Common myeloid progenitor, CD34-positive (primary cell): Measurements from ENCODE around the gene PPP2R2B.
A peak's percentile ranks its signal among the peaks of the same experiment; 100 is the strongest.

Experiments
- CTCF ChIA-PET: fragments of 350-600 bp; sonication (Branson Sonifier 250); formaldehyde crosslinking; loops from one replicate; lab custom pipeline; 2021; ENCODE audit warnings: antibody characterized with exemption; lab: Charles Lee
- POLR2A ChIA-PET: fragments of 350-600 bp; sonication (Branson Sonifier 250); formaldehyde crosslinking; loops from one replicate; lab custom pipeline; 2021; ENCODE audit warnings: antibody characterized with exemption; lab: Charles Lee
- DNase-seq, 3 donors: peaks; one replicate each; pipeline versions ENCODE4 v3.0.0 to v3.0.0-alpha.2; 2013
- H3K27ac ChIP-seq, 2 experiments: 1 replicate in 1 of 2; 2 replicates in 1 of 2; pipeline ENCODE4 v1.7.0; 2013; ENCODE audit warnings: inconsistent platforms in 2 of 2, low read length in 2 of 2, mild to moderate bottlenecking in 2 of 2, low read depth in 1 of 2, moderate library complexity in 1 of 2; ENCODE audit not compliant: severe bottlenecking in 2 of 2, insufficient read depth in 1 of 2, poor library complexity in 1 of 2
- H3K27me3 ChIP-seq, 5 experiments: replicated peaks in 2 of 5; 1 replicate in 3 of 5; 2 replicates in 2 of 5; pipeline versions ENCODE4 v1.6.1 to v1.7.0; 2013; ENCODE audit warnings: low read length in 4 of 5, mild to moderate bottlenecking in 2 of 5, moderate library complexity in 2 of 5, inconsistent platforms in 1 of 5; ENCODE audit not compliant: insufficient read depth in 5 of 5, control insufficient read depth in 4 of 5
- H3K36me3 ChIP-seq, 4 experiments: 1 replicate in 2 of 4; 2 replicates in 2 of 4; pipeline versions ENCODE4 v1.6.1 to v1.7.0; 2013; ENCODE audit warnings: low read length in 3 of 4, control low read depth in 1 of 4, mild to moderate bottlenecking in 1 of 4; ENCODE audit not compliant: control insufficient read depth in 4 of 4, insufficient read depth in 4 of 4
- H3K4me1 ChIP-seq, 4 experiments: 1 replicate in 3 of 4; 2 replicates in 1 of 4; pipeline versions ENCODE4 v1.6.1 to v1.7.1; 2013; ENCODE audit warnings: low read length in 3 of 4, mild to moderate bottlenecking in 3 of 4, control low read depth in 1 of 4, inconsistent platforms in 1 of 4, moderate library complexity in 1 of 4; ENCODE audit not compliant: control insufficient read depth in 4 of 4, insufficient read depth in 4 of 4; ENCODE audit errors: control extremely low read depth in 1 of 4
- H3K4me3 ChIP-seq, 7 experiments: 1 replicate in 4 of 7; 2 replicates in 3 of 7; pipeline versions ENCODE4 v1.5.1 to v1.7.0; 2013; ENCODE audit warnings: mild to moderate bottlenecking in 7 of 7, low read length in 6 of 7, moderate library complexity in 6 of 7, inconsistent platforms in 2 of 7, low read depth in 2 of 7, control low read depth in 1 of 7; ENCODE audit not compliant: insufficient read depth in 4 of 7, control insufficient read depth in 1 of 7; ENCODE audit errors: extremely low read depth in 1 of 7
- H3K9me3 ChIP-seq, 5 experiments: 1 replicate in 4 of 5; 2 replicates in 1 of 5; pipeline versions ENCODE4 v1.6.1 to v1.7.1; 2013; ENCODE audit warnings: low read length in 4 of 5, mild to moderate bottlenecking in 2 of 5, inconsistent platforms in 1 of 5, low read depth in 1 of 5, moderate library complexity in 1 of 5; ENCODE audit not compliant: control insufficient read depth in 4 of 5, insufficient read depth in 2 of 5; ENCODE audit errors: control extremely low read depth in 1 of 5
- WGBS: methylation state at CpG from one replicate; pipeline ENCODE4 v1.1.5; 2013; ENCODE audit not compliant: insufficient coverage; 5-methylcytosine and 5-hydroxymethylcytosine counted together

The PPP2R2B gene

GRCh38 chr5:146758938-146759337 lies 119.6 kb downstream of the PPP2R2B start:
- no peak overlapping the region for H3K4me3 ChIP-seq
- DNase-seq: no peak

GRCh38 chr5:146758076-146758475 lies 120.5 kb downstream of the PPP2R2B start:
- POLR2A ChIA-PET: no interaction called here
- H3K4me3 ChIP-seq: no peak overlapping the region
- WGBS: no CpG with 5 or more reads among the region's 1 CpG
- H3K4me1 ChIP-seq: peaks cover 0 to 19% (median 12%) of the 10 kb centered on the region in 4 experiments
- DNase-seq: no peak
- H3K9me3 ChIP-seq: no peaks in the 10 kb centered on the region
- CTCF ChIA-PET: interaction anchor here (0.8 to 1.2 kb wide), 3 partner anchors 10 to 25 kb away, joined by 3 read pairs; no protein-coding TSS in a partner anchor
- H3K27ac ChIP-seq: no peak overlapping the region
- no peaks in the 10 kb centered on the region for H3K27me3 ChIP-seq
- H3K36me3 ChIP-seq: no peaks in the 10 kb centered on the region

More at GRCh38 chr5:146758938-146759337, 119.6 kb downstream of the PPP2R2B start:
- peaks cover 0 to 10% (median 4%) of the 10 kb centered on the region in 4 experiments for H3K4me1 ChIP-seq
- H3K9me3 ChIP-seq: no peaks in the 10 kb centered on the region
- H3K27ac ChIP-seq: no peak overlapping the region
- CTCF ChIA-PET: interaction anchor here (0.6 to 1.0 kb wide), 2 partner anchors 23 to 174 kb away, joined by 3 read pairs; no protein-coding TSS in a partner anchor
- H3K36me3 ChIP-seq: no peaks in the 10 kb centered on the region
- H3K27me3 ChIP-seq: no peaks in the 10 kb centered on the region
- POLR2A ChIA-PET: no interaction called here

GRCh38 chr5:146756546-146756945 lies 122.0 kb downstream of the PPP2R2B start:
- DNase-seq: no peak
- Histone ChIP-seq H3K27me3 (no peaks in the 10 kb centered on the region), H3K9me3 (no peaks in the 10 kb centered on the region), H3K4me1 (peaks cover 4 to 34% (median 24%) of the 10 kb centered on the region in 4 experiments), H3K36me3 (no peaks in the 10 kb centered on the region), H3K4me3 (no peak overlapping the region), H3K27ac (no peak overlapping the region)
- ChIA-PET POLR2A (no interaction called here), CTCF (interaction anchor here (1.1 kb wide), 1 partner anchor 10 kb away, joined by 3 read pairs; no protein-coding TSS in a partner anchor)
- no CpG with 5 or more reads among the region's 1 CpG for WGBS

GRCh38 chr5:146755793-146756192 lies 122.8 kb downstream of the PPP2R2B start:
- WGBS: 100% methylated on average over 1 of the region's 2 CpGs
- Histone ChIP-seq H3K27ac (no peak overlapping the region), H3K4me3 (no peak overlapping the region), H3K27me3 (no peaks in the 10 kb centered on the region), H3K4me1 (peaks cover 4 to 38% (median 27%) of the 10 kb centered on the region in 4 experiments), H3K36me3 (no peaks in the 10 kb centered on the region), H3K9me3 (no peaks in the 10 kb centered on the region)
- DNase-seq: no peak
- POLR2A ChIA-PET: no interaction called here
- CTCF ChIA-PET: interaction anchor here (1.1 kb wide), 1 partner anchor 10 kb away, joined by 3 read pairs; no protein-coding TSS in a partner anchor

GRCh38 chr5:146754621-146755020 lies 123.9 kb downstream of the PPP2R2B start:
- Histone ChIP-seq H3K36me3 (no peaks in the 10 kb centered on the region), H3K4me3 (no peak overlapping the region), H3K27me3 (no peaks in the 10 kb centered on the region), H3K27ac (no peak overlapping the region), H3K4me1 (peaks cover 4 to 38% (median 27%) of the 10 kb centered on the region in 4 experiments), H3K9me3 (no peaks in the 10 kb centered on the region)
- no peak for DNase-seq
- POLR2A ChIA-PET: no interaction called here
- CTCF ChIA-PET: no interaction called here

GRCh38 chr5:146753641-146754040 lies 124.9 kb downstream of the PPP2R2B start:
- Histone ChIP-seq H3K27ac (no peak overlapping the region), H3K4me3 (no peak overlapping the region), H3K27me3 (no peaks in the 10 kb centered on the region), H3K4me1 (peaks cover 4 to 35% (median 26%) of the 10 kb centered on the region in 4 experiments), H3K36me3 (no peaks in the 10 kb centered on the region), H3K9me3 (peaks cover 0 to under 1% (median 0%) of the 10 kb centered on the region in 5 experiments)
- peak; percentile 16 to 83 (median 71) for DNase-seq
- WGBS: 10% methylated on average over 2 of the region's 2 CpGs
- CTCF ChIA-PET: interaction anchor here (1.2 kb wide), 1 partner anchor 13 kb away, joined by 3 read pairs; no protein-coding TSS in a partner anchor
- POLR2A ChIA-PET: interaction anchor here (1.3 kb wide), 1 partner anchor 31 kb away, joined by 3 read pairs; no protein-coding TSS in a partner anchor

GRCh38 chr5:146751781-146752401 lies 126.7 kb downstream of the PPP2R2B start:
- CTCF ChIA-PET: no interaction called here
- 44% methylated on average over 3 of the region's 3 CpGs for WGBS
- Histone ChIP-seq H3K36me3 (no peaks in the 10 kb centered on the region), H3K4me3 (peak overlapping the region in 1 of 7 experiments; percentile 1), H3K27ac (peak overlapping the region in 1 of 2 experiments; percentile 21), H3K27me3 (no peaks in the 10 kb centered on the region), H3K4me1 (peaks cover 4 to 35% (median 25%) of the 10 kb centered on the region in 4 experiments), H3K9me3 (peaks cover 0 to 5% (median 0%) of the 10 kb centered on the region in 5 experiments)
- POLR2A ChIA-PET: no interaction called here
- peak; percentile 28 to 89 (median 88) for DNase-seq
